GM20000 (cell line): Measurements from ENCODE around the gene MYRF.

ENCODE experiments used
- DNase-seq: peaks from one replicate; pipeline ENCODE4 v3.0.0; 2012; ENCODE audit warnings: low spot score
- CTCF ChIP-seq: IDR thresholded peaks from 2 replicates; pipeline ENCODE4 v1.5.1; 2012; ENCODE audit warnings: mild to moderate bottlenecking, control low read depth; ENCODE audit errors: extremely low read depth, missing control alignments

Gene MYRF

GRCh38 chr11:61739413-61739812 is 13.0 kb upstream of the MYRF start:
- TF ChIP-seq CTCF: no peak
- DNase-seq: no peak

- TF ChIP-seq CTCF: no peak
- DNase-seq: no peak
Measured at GRCh38 chr11:61739966-61740365, 12.5 kb upstream of the MYRF start.

- TF ChIP-seq CTCF: no peak
- no peak for DNase-seq
Measured at GRCh38 chr11:61742391-61742790, 10.0 kb upstream of the MYRF start.

GRCh38 chr11:61743486-61744095 is 8.8 kb upstream of the MYRF start:
- no peak for DNase-seq
- no peak for TF ChIP-seq CTCF

GRCh38 chr11:61744181-61744580 is 8.3 kb upstream of the MYRF start:
- TF ChIP-seq CTCF: no peak

GRCh38 chr11:61744609-61745156 is 7.8 kb upstream of the MYRF start:
- TF ChIP-seq CTCF: no peak
- DNase-seq: no peak

More at GRCh38 chr11:61744181-61744580, 8.3 kb upstream of the MYRF start:
- no peak for DNase-seq

GRCh38 chr11:61745781-61746441 is 6.5 kb upstream of the MYRF start:
- DNase-seq: no peak
- TF ChIP-seq CTCF: no peak
